HG03378 (cell line): ENCODE results near the gene SPATA13.

Experiments
- ATAC-seq: cut with Tn5 transposase; IDR thresholded peaks from one replicate; pipeline ENCODE4 v1.9.1; 2021; ENCODE audit warnings: mild to moderate bottlenecking, moderate library complexity; ENCODE audit not compliant: unreplicated experiment

Gene SPATA13

GRCh38 chr13:24141333-24141910 is 19.1 kb upstream of the SPATA13 start:
- ATAC-seq: no peak

GRCh38 chr13:24142453-24142852 is 18.1 kb upstream of the SPATA13 start:
- ATAC-seq: no peak

GRCh38 chr13:24142886-24143285 is 17.6 kb upstream of the SPATA13 start:
- no peak for ATAC-seq

GRCh38 chr13:24145240-24145639 is 15.3 kb upstream of the SPATA13 start:
- no peak for ATAC-seq

GRCh38 chr13:24145674-24146073 is 14.8 kb upstream of the SPATA13 start:
- ATAC-seq: no peak

GRCh38 chr13:24146961-24147569 is 13.5 kb upstream of the SPATA13 start:
- no peak for ATAC-seq

- ATAC-seq: peak; percentile 82
Observed at GRCh38 chr13:24147570-24147963, 13.0 kb upstream of the SPATA13 start.

GRCh38 chr13:24148414-24149235 is 11.9 kb upstream of the SPATA13 start:
- ATAC-seq: no peak

GRCh38 chr13:24149246-24150032 is 11.1 kb upstream of the SPATA13 start:
- ATAC-seq: no peak

GRCh38 chr13:24150572-24150971 is 9.9 kb upstream of the SPATA13 start:
- no peak for ATAC-seq

- ATAC-seq: no peak
Observed at GRCh38 chr13:24151864-24152263, 8.7 kb upstream of the SPATA13 start.

GRCh38 chr13:24152292-24153214 is 8.0 kb upstream of the SPATA13 start:
- no peak for ATAC-seq

GRCh38 chr13:24153347-24153746 is 7.2 kb upstream of the SPATA13 start:
- no peak for ATAC-seq

GRCh38 chr13:24153979-24154701 is 6.4 kb upstream of the SPATA13 start:
- ATAC-seq: no peak

GRCh38 chr13:24159357-24159756 is 1.2 kb upstream of the SPATA13 start:
- no peak for ATAC-seq

GRCh38 chr13:24161010-24161775 is 673 bp downstream of the SPATA13 start:
- peak; percentile 51 for ATAC-seq

GRCh38 chr13:24161980-24162525 is 1.5 kb downstream of the SPATA13 start:
- no peak for ATAC-seq

- no peak for ATAC-seq
Observed at GRCh38 chr13:24162604-24163003, 2.1 kb downstream of the SPATA13 start.

GRCh38 chr13:24165746-24166145 is 5.2 kb downstream of the SPATA13 start:
- no peak for ATAC-seq
